Panc1 (cell line): ENCODE measurements around the gene USPL1.

Experiments used
- CTCF ChIP-seq: fragments of 450-650 bp; IDR thresholded peaks from 2 replicates; pipeline ENCODE4 v1.5.1; 2017; ENCODE audit warnings: mild to moderate bottlenecking
- POLR2AphosphoS5 ChIP-seq: IDR thresholded peaks from 2 replicates; pipeline ENCODE4 v1.6.1; 2012; ENCODE audit warnings: mild to moderate bottlenecking, low read depth, low read length, moderate library complexity
- REST ChIP-seq, 2 experiments: IDR thresholded peaks; 2 replicates each; pipeline ENCODE4 v1.6.1; 2011 to 2012; ENCODE audit warnings: low read depth in 2 of 2, control low read depth in 1 of 2, low read length in 1 of 2, mild to moderate bottlenecking in 1 of 2, moderate library complexity in 1 of 2; ENCODE audit not compliant: insufficient read depth in 1 of 2

GRCh38 chr13:30585748-30586262 lies 31.9 kb upstream of the USPL1 start:
- no peak for TF ChIP-seq CTCF
- no peak for TF ChIP-seq REST (IDR thresholded peaks at IDR 0.05; ENCODE audit: insufficient read depth in 1 of 2, low read depth in 2 of 2, low read length in 1 of 2)
- TF ChIP-seq POLR2AphosphoS5 = no peak
